RPMI7951 (cell line): Measurements from ENCODE around the gene TBC1D24. TPM values are rescaled to one million over a fixed set of nuclear protein-coding genes. Genes with fewer than 3 reads are reported as not detected.
"Not testable (repeated sequence)": the region's sequence is repeated elsewhere in the genome, so short reads cannot be mapped to it uniquely, and the experiment has no call there.

Source experiments
- DNase-seq: peaks from one replicate; pipeline ENCODE4 v3.0.0-alpha.2; 2012; ENCODE audit warnings: low read depth
- total RNA-seq: library from RNA; depleted of rRNA; stranded (reverse); fragments of >200 nt; shearing (Covaris generic); gene quantifications from 2 replicates; pipeline ENCODE4 v1.2.3, GENCODE V29; 2014

The TBC1D24 gene
- total RNA-seq, 1 experiment from 2014 or later: 4.4 TPM

- peak; percentile 94 for DNase-seq
Measured at GRCh38 chr16:2531696-2532493, 57.0 kb downstream of the TBC1D24 start.

GRCh38 chr16:2532494-2533141, 57.7 kb downstream of the TBC1D24 start:
- DNase-seq: peak; percentile 38

- DNase-seq: not testable (repeated sequence)
Measured at GRCh38 chr16:2533142-2533755, 58.3 kb downstream of the TBC1D24 start.

GRCh38 chr16:2533912-2534311, 59.0 kb downstream of the TBC1D24 start:
- no peak for DNase-seq

- DNase-seq: not testable (repeated sequence)
Measured at GRCh38 chr16:2534335-2534734, 59.4 kb downstream of the TBC1D24 start.

- DNase-seq: peak; percentile 50
Measured at GRCh38 chr16:2535625-2536013, 60.7 kb downstream of the TBC1D24 start.

GRCh38 chr16:2537451-2538379, 62.8 kb downstream of the TBC1D24 start, which contains the start of gene PDPK1:
Gene PDPK1 (plus strand): TSS chr16:2538021. CDS start chr16:2538113, 92 bp downstream.
- peak; percentile 91 for DNase-seq

GRCh38 chr16:2539192-2539844, 64.4 kb downstream of the TBC1D24 start:
- DNase-seq: not testable (repeated sequence)

- DNase-seq: not testable (repeated sequence)
Measured at GRCh38 chr16:2539845-2540458, 65.0 kb downstream of the TBC1D24 start.

GRCh38 chr16:2540912-2541311, 66.0 kb downstream of the TBC1D24 start:
- not testable (repeated sequence) for DNase-seq

GRCh38 chr16:2541409-2541808, 66.5 kb downstream of the TBC1D24 start:
- not testable (repeated sequence) for DNase-seq

GRCh38 chr16:2543771-2544170, 68.8 kb downstream of the TBC1D24 start:
- not testable (repeated sequence) for DNase-seq

GRCh38 chr16:2550283-2550878, 75.5 kb downstream of the TBC1D24 start:
- not testable (repeated sequence) for DNase-seq

- DNase-seq: not testable (repeated sequence)
Measured at GRCh38 chr16:2551420-2551889, 76.5 kb downstream of the TBC1D24 start.

- not testable (repeated sequence) for DNase-seq
Measured at GRCh38 chr16:2554709-2555425, 79.9 kb downstream of the TBC1D24 start.
